ENCODE results near the gene ATE1.

DNA sequence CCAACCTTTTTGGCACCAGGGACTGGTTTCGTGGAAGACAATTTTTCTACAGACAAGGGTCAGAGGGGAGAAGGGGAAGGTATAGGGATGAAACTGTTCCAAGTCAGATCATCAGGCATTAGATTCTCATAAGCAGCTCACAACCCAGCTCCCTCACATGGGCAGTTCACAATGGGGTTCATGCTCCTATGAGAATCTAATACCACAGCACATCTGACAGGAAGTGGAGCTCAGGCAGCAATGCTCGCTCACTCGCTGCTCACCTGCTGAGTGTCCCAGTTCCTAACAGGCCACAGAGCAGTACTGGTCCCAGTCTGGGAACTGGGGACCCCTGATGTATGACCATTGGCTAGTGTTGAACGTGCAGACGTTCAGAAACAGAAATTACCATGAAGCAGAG, 63.7 kb downstream of the ATE1 start:
- TF ChIP-seq CTCF (conservative IDR thresholded peaks at IDR 0.05 in 1 of 2, IDR thresholded peaks at IDR 0.05 in 1 of 2; ENCODE audit: low read depth in 1 of 2, low read length in 2 of 2) (no peak), EZH2 (IDR thresholded peaks at IDR 0.05; ENCODE audit: low read length, missing control alignments) (no peak)

Measured in fibroblast of lung (primary cell).